ENCODE measurements around the gene CACNA1C.

GRCh38 chr12:2267703-2268470, 215.1 kb downstream of the CACNA1C start:
- TF ChIP-seq, protein P1, sequence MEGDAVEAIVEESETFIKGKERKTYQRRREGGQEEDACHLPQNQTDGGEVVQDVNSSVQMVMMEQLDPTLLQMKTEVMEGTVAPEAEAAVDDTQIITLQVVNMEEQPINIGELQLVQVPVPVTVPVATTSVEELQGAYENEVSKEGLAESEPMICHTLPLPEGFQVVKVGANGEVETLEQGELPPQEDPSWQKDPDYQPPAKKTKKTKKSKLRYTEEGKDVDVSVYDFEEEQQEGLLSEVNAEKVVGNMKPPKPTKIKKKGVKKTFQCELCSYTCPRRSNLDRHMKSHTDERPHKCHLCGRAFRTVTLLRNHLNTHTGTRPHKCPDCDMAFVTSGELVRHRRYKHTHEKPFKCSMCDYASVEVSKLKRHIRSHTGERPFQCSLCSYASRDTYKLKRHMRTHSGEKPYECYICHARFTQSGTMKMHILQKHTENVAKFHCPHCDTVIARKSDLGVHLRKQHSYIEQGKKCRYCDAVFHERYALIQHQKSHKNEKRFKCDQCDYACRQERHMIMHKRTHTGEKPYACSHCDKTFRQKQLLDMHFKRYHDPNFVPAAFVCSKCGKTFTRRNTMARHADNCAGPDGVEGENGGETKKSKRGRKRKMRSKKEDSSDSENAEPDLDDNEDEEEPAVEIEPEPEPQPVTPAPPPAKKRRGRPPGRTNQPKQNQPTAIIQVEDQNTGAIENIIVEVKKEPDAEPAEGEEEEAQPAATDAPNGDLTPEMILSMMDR (IDR thresholded peaks at IDR 0.05) = no peak
- no peak for TF ChIP-seq POLR2A (IDR thresholded peaks at IDR 0.05)
